ENCODE data around the gene SGPP2. TPM values are rescaled to one million over a fixed set of nuclear protein-coding genes. Genes with fewer than 3 reads are reported as not detected.

The SGPP2 gene
- polyA plus RNA-seq, 2 donors = 5.5 to 13.9 TPM

DNA sequence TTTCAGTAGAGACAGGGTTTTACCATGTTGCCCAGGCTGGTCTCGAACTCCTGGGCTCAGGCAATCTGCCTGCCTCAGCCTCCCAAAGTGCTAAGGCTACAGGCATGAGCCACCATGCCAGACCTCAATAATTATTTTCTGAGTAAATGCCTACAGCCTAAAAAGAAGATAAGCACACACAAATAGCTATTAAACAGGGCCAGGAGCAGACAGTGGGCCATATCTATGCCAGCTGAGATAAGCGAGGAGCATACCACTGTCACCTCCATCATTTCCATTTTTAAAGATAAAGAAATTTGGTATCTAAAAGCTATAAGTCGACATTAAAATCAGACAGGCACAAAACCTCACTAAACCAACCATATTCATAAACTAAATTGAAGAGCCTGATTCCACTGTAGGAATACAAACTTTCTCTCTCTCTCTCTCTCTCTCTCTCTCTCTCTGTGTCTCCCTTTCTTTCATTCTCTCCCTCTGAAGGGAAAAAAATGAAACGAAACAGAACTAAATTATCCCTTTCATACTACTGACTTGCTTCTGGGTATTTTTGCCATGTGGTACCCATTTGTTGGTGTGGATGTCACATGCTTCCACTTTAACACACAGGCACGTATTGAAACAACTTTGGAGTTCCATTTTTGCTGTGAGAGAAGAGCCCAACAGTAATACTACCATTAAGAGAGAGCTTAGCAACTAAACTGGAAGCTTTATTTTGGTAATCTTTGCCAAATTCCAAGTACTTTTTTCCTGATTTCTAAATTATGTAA, 180.6 kb downstream of the SGPP2 start:
- 88 to 94% methylated on average over 5 of the region's 5 CpGs for WGBS, 2 donors
- H3K9me3 ChIP-seq (ENCODE audit: control insufficient read depth in 2 of 2, insufficient read depth in 1 of 2, low read depth in 1 of 2, low read length in 1 of 2) = no peaks in the 10 kb centered on the region
- H3K4me3 ChIP-seq (ENCODE audit: low read depth in 1 of 2, low read length in 2 of 2) = no peak overlapping the region
- no peaks in the 10 kb centered on the region for H3K27me3 ChIP-seq (ENCODE audit: control insufficient read depth in 1 of 2, insufficient read depth in 2 of 2, low read length in 2 of 2)
- peaks cover 0 to 2% of the 10 kb centered on the region in 2 donors for H3K36me3 ChIP-seq (ENCODE audit: control insufficient read depth in 2 of 2, insufficient read depth in 2 of 2, low read length in 1 of 2)
- H3K27ac ChIP-seq (ENCODE audit: low read depth in 2 of 2, low read length in 1 of 2) = no peak overlapping the region
- H3K4me1 ChIP-seq (ENCODE audit: control insufficient read depth in 2 of 2, insufficient read depth in 2 of 2, low read length in 1 of 2) = no peaks in the 10 kb centered on the region

- Histone ChIP-seq H3K27me3 (ENCODE audit: control insufficient read depth in 1 of 2, insufficient read depth in 2 of 2, low read length in 2 of 2) (no peaks in the 10 kb centered on the region), H3K27ac (ENCODE audit: low read depth in 2 of 2, low read length in 1 of 2) (no peak overlapping the region), H3K36me3 (ENCODE audit: control insufficient read depth in 2 of 2, insufficient read depth in 2 of 2, low read length in 1 of 2) (peaks cover 0 to 2% of the 10 kb centered on the region in 2 donors), H3K9me3 (ENCODE audit: control insufficient read depth in 2 of 2, insufficient read depth in 1 of 2, low read depth in 1 of 2, low read length in 1 of 2) (no peaks in the 10 kb centered on the region), H3K4me3 (ENCODE audit: low read depth in 1 of 2, low read length in 2 of 2) (no peak overlapping the region), H3K4me1 (ENCODE audit: control insufficient read depth in 2 of 2, insufficient read depth in 2 of 2, low read length in 1 of 2) (no peaks in the 10 kb centered on the region)
- WGBS, 2 donors = 95 to 98% methylated on average over 3 of the region's 3 CpGs
Observed at GRCh38 chr2:222606306-222606705, 182.0 kb downstream of the SGPP2 start.

DNA sequence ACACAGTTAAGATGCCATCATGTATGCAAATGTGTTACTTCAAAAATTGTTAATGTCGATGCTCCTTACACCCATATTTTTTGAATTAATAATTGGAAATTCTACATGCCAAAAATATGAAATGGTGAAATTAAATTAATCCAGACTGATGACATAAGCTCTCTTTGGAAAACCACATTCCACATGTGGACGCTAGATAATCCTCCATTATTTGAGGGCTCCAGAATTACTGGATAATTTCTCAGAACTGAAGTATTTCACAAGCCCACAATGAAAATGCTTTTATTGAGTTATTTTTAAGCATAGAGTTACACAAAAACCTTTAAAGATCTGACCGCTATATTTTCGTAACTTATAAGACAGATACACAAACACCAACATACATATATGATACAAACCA, 183.7 kb downstream of the SGPP2 start:
- 70 to 89% methylated on average over 4 of the region's 4 CpGs for WGBS, 2 donors
- Histone ChIP-seq H3K27ac (ENCODE audit: low read depth in 2 of 2, low read length in 1 of 2) (no peak overlapping the region), H3K27me3 (ENCODE audit: control insufficient read depth in 1 of 2, insufficient read depth in 2 of 2, low read length in 2 of 2) (no peaks in the 10 kb centered on the region), H3K4me3 (ENCODE audit: low read depth in 1 of 2, low read length in 2 of 2) (no peak overlapping the region), H3K4me1 (ENCODE audit: control insufficient read depth in 2 of 2, insufficient read depth in 2 of 2, low read length in 1 of 2) (no peaks in the 10 kb centered on the region), H3K9me3 (ENCODE audit: control insufficient read depth in 2 of 2, insufficient read depth in 1 of 2, low read depth in 1 of 2, low read length in 1 of 2) (no peaks in the 10 kb centered on the region), H3K36me3 (ENCODE audit: control insufficient read depth in 2 of 2, insufficient read depth in 2 of 2, low read length in 1 of 2) (peaks cover 2 to 3% of the 10 kb centered on the region in 2 donors)

- WGBS, 2 donors = 88 to 93% methylated on average over 3 of the region's 3 CpGs
- no peaks in the 10 kb centered on the region for H3K4me1 ChIP-seq (ENCODE audit: control insufficient read depth in 2 of 2, insufficient read depth in 2 of 2, low read length in 1 of 2)
- no peaks in the 10 kb centered on the region for H3K9me3 ChIP-seq (ENCODE audit: control insufficient read depth in 2 of 2, insufficient read depth in 1 of 2, low read depth in 1 of 2, low read length in 1 of 2)
- H3K36me3 ChIP-seq (ENCODE audit: control insufficient read depth in 2 of 2, insufficient read depth in 2 of 2, low read length in 1 of 2) = peaks cover 2 to 3% of the 10 kb centered on the region in 2 donors
- H3K27ac ChIP-seq (ENCODE audit: low read depth in 2 of 2, low read length in 1 of 2) = no peak overlapping the region
- no peaks in the 10 kb centered on the region for H3K27me3 ChIP-seq (ENCODE audit: control insufficient read depth in 1 of 2, insufficient read depth in 2 of 2, low read length in 2 of 2)
- H3K4me3 ChIP-seq (ENCODE audit: low read depth in 1 of 2, low read length in 2 of 2) = no peak overlapping the region
Observed at GRCh38 chr2:222609381-222609780, 185.0 kb downstream of the SGPP2 start.

Other genes with a start within 250 kb of the SGPP2 start
- not detected for gene PAX3, start 125.5 kb upstream of the SGPP2 start, polyA plus RNA-seq
- 10 to 100 TPM; 12.6 to 22.5 TPM for gene FARSB, start 231.5 kb downstream of the SGPP2 start, polyA plus RNA-seq
- gene MOGAT1, start 247.1 kb downstream of the SGPP2 start, polyA plus RNA-seq = under 1 TPM in 1 of 2 donors, not detected in 1; 0.05 TPM